Calu3 (cell line): ENCODE measurements around the gene RBM15B. TPM values are rescaled to one million over a fixed set of nuclear protein-coding genes. Genes with fewer than 3 reads are reported as not detected.
A peak's percentile ranks its signal among the peaks of the same experiment; 100 is the strongest.

Experiments used
- BruUV-seq: library from RNA; stranded (reverse); fragments of 400-500 nt; replicated peaks from 2 replicates; lab custom pipeline; 2021; lab: Mats Ljungman, UMichigan
- CTCF ChIA-PET: fragments of 300-600 bp; sonication (Branson Sonifier 250); formaldehyde crosslinking; loops from one replicate; lab custom pipeline; 2022; ENCODE audit warnings: antibody characterized with exemption; lab: Charles Lee
- DNase-seq: peaks from one replicate; pipeline ENCODE4 v3.0.0; 2022
- H3K27ac Mint-ChIP-seq: one replicate; pipeline ENCODE4 v1.8.0; 2022; ENCODE audit warnings: mixed read lengths; ENCODE audit not compliant: unreplicated experiment
- H3K27me3 Mint-ChIP-seq: one replicate; pipeline ENCODE4 v1.8.0; 2022; ENCODE audit warnings: mixed read lengths; ENCODE audit not compliant: unreplicated experiment
- H3K36me3 Mint-ChIP-seq: one replicate; pipeline ENCODE4 v1.8.0; 2022; ENCODE audit warnings: mild to moderate bottlenecking, moderate library complexity, mixed read lengths; ENCODE audit not compliant: insufficient read depth, unreplicated experiment
- H3K4me1 Mint-ChIP-seq: one replicate; pipeline ENCODE4 v1.8.0; 2022; ENCODE audit warnings: mild to moderate bottlenecking, low read depth, mixed read lengths; ENCODE audit not compliant: unreplicated experiment
- H3K4me3 Mint-ChIP-seq: one replicate; pipeline ENCODE4 v1.8.0; 2022; ENCODE audit warnings: mild to moderate bottlenecking, low read depth, moderate library complexity, mixed read lengths; ENCODE audit not compliant: unreplicated experiment
- H3K9me3 Mint-ChIP-seq: one replicate; pipeline ENCODE4 v1.8.0; 2022; ENCODE audit warnings: low read depth, mixed read lengths; ENCODE audit not compliant: unreplicated experiment
- CTCF ChIP-seq: fragments of 200-600 bp; IDR thresholded peaks from one replicate; pipeline ENCODE4 v1.8.0; 2022; ENCODE audit warnings: antibody characterized with exemption; ENCODE audit not compliant: unreplicated experiment
- intact Hi-C: fragments of 100-400 bp; cut with micrococcal nuclease; formaldehyde crosslinking; loops from one replicate; pipeline ENCODE4 v1.10.0; 2022; ENCODE audit not compliant: unreplicated experiment
- total RNA-seq: library from RNA; stranded (reverse); gene quantifications from 2 replicates; pipeline ENCODE4 v1.2.3, GENCODE V29; 2022

The RBM15B gene
- total RNA-seq, 1 experiment from 2014 or later, result 43.8 TPM

- no peak for TF ChIP-seq CTCF
- peak; percentile 40 for DNase-seq
- no peaks in the 10 kb centered on the region for H3K9me3 Mint-ChIP-seq
- TSS peak; percentile 83 for BruUV-seq
- CTCF ChIA-PET, result interaction anchor here (1.1 kb wide), 1 partner anchor 283 kb away, joined by 8 read pairs; no protein-coding TSS in a partner anchor
- intact Hi-C loops, result no loop called here
- H3K27me3 Mint-ChIP-seq, result peaks cover 5% of the 10 kb centered on the region
- H3K4me1 Mint-ChIP-seq, result peaks cover 27% of the 10 kb centered on the region
- peak overlapping the region; percentile 99 for H3K27ac Mint-ChIP-seq
- peak overlapping the region; percentile 93 for H3K4me3 Mint-ChIP-seq
- peaks cover 54% of the 10 kb centered on the region for H3K36me3 Mint-ChIP-seq
Measured at GRCh38 chr3:51384055-51384725, 6.9 kb upstream of the RBM15B start.

DNA sequence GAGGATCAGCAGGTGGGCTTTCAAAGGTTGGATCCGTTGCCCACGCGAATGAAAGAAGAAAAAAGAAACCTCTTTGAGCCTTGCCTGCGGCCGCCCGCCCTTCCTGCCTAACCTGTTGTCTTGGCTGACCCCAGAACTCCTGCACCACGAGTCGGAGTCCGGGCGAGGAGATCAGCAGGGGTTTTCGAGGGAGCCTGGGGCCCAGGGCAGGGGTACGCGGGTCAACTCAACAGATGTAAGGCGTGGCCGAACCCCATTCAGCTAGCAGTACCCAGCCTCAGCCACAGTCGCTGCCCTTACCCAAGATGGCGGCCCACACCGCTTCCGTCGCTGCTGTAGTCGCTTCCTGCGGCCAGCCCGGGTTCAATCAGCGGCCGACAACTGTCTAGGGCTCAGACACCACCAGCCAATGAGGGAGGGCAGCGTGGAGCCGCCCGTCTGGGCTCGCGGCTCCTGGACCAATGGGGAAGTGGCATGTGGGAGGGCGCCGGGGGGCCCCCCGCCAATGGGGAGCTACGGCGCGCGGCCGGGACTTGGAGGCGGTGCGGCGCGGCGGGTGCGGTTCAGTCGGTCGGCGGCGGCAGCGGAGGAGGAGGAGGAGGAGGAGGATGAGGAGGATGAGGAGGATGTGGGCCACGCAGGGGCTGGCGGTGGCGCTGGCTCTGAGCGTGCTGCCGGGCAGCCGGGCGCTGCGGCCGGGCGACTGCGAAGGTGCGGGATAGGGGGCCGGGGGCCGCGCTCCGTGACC is 6.2 kb upstream of the RBM15B start, which contains the start of gene MANF:
Gene MANF (plus strand): TSS at position 566 of the 748 bp plus-strand sequence. CDS start 52 bp downstream, at position 618.
- CTCF ChIA-PET, result interaction anchor here (0.6 to 1.1 kb wide), 3 partner anchors 8 to 284 kb away, joined by 3 to 8 read pairs (median 3); no protein-coding TSS in a partner anchor
- H3K9me3 Mint-ChIP-seq, result no peaks in the 10 kb centered on the region
- H3K4me3 Mint-ChIP-seq, result peak within 1 kb of the TSS; percentile 93
- no peak for TF ChIP-seq CTCF
- peaks cover 61% of the 10 kb centered on the region for H3K36me3 Mint-ChIP-seq
- intact Hi-C loops, result loop anchor here (5.0 kb wide), 1 partner anchor 768 kb away; the partner anchor contains the start of gene MAPKAPK3
- no peaks in the 10 kb centered on the region for H3K27me3 Mint-ChIP-seq
- DNase-seq, result peak; percentile 97
- no TSS peak for BruUV-seq
- H3K27ac Mint-ChIP-seq, result peak within 1 kb of the TSS; percentile 99
- H3K4me1 Mint-ChIP-seq, result peaks cover 32% of the 10 kb centered on the region

DNA sequence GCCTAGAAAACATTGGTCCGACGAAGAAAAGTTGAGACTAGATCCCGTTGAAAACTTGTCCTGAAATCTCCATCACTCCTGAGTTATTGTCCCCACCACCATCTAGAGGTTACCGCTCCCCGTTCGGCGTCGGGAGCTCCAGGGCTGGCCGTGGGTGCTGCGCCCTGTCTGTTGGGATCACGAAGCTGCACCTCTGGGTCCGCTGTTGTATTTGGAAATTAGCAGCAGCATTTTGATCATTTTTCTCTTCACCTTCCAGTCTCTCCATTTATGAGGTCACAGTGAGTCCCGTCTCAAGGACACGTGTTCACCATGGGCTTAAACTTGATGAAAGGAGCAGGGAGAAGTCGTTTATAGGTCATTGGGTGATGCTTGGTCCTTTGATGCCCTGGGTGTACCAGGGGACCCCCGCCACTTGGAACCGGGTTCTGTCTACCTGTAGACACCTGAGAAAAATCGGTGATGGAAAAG is 5.4 kb upstream of the RBM15B start:
- Mint-ChIP-seq H3K27ac (peak overlapping the region; percentile 99), H3K9me3 (no peaks in the 10 kb centered on the region), H3K27me3 (no peaks in the 10 kb centered on the region), H3K4me3 (peak overlapping the region; percentile 93), H3K36me3 (peaks cover 68% of the 10 kb centered on the region), H3K4me1 (peaks cover 32% of the 10 kb centered on the region)
- no peak for DNase-seq
- CTCF ChIA-PET, result interaction anchor here (0.6 to 1.1 kb wide), 3 partner anchors 8 to 285 kb away, joined by 3 to 8 read pairs (median 3); no protein-coding TSS in a partner anchor
- intact Hi-C loops, result loop anchor here (5.0 kb wide), 1 partner anchor 768 kb away; the partner anchor contains the start of gene MAPKAPK3
- no peak for TF ChIP-seq CTCF
- no TSS peak for BruUV-seq

GRCh38 chr3:51386159-51386851 is 4.8 kb upstream of the RBM15B start:
- intact Hi-C loops, result loop anchor here (5.0 kb wide), 1 partner anchor 769 kb away; the partner anchor contains the start of gene MAPKAPK3
- H3K27ac Mint-ChIP-seq, result peak overlapping the region; percentile 99
- H3K9me3 Mint-ChIP-seq, result no peaks in the 10 kb centered on the region
- CTCF ChIA-PET, result no interaction called here
- peaks cover 74% of the 10 kb centered on the region for H3K36me3 Mint-ChIP-seq
- H3K4me3 Mint-ChIP-seq, result peak overlapping the region; percentile 93
- peaks cover 32% of the 10 kb centered on the region for H3K4me1 Mint-ChIP-seq
- H3K27me3 Mint-ChIP-seq, result no peaks in the 10 kb centered on the region
- no peak for TF ChIP-seq CTCF
- DNase-seq, result no peak
- BruUV-seq, result TSS peak; percentile 69
